HepG2 (cell line): ENCODE measurements around the gene HDGF. TPM values are rescaled to one million over a fixed set of nuclear protein-coding genes. Genes with fewer than 3 reads are reported as not detected.
A peak's percentile ranks its signal among the peaks of the same experiment; 100 is the strongest.

Experiments
- CREB1 ChIP-seq, 2 experiments: fragments of 450-650 bp in 1 of 2; IDR thresholded peaks; 2 replicates each; pipeline ENCODE4 v1.6.1; 2016 to 2017; ENCODE audit warnings: control low read depth in 1 of 2, mild to moderate bottlenecking in 1 of 2, missing compliant biosample characterization in 1 of 2, missing genetic modification characterization in 1 of 2
- DNMT1 ChIP-seq: sonication (generic); formaldehyde crosslinking; IDR thresholded peaks from 2 replicates; pipeline ENCODE4 v1.5.1; 2020; ENCODE audit warnings: mild to moderate bottlenecking, missing genetic modification reagents
- HNF1B ChIP-seq: sonication (generic); formaldehyde crosslinking; IDR thresholded peaks from 2 replicates; pipeline ENCODE4 v1.5.1; 2020; ENCODE audit warnings: mild to moderate bottlenecking, moderate library complexity, missing genetic modification reagents
- HOXA3 ChIP-seq: sonication (generic); formaldehyde crosslinking; IDR thresholded peaks from 2 replicates; pipeline ENCODE4 v1.5.0; 2020; ENCODE audit warnings: missing genetic modification reagents
- HOXA9 ChIP-seq: sonication (generic); formaldehyde crosslinking; IDR thresholded peaks from 2 replicates; pipeline ENCODE4 v1.8.1; 2022; ENCODE audit warnings: missing genetic modification reagents, mild to moderate bottlenecking, moderate library complexity, borderline replicate concordance
- IRF2 ChIP-seq: IDR thresholded peaks from 2 replicates; pipeline ENCODE4 v1.6.1; 2018; ENCODE audit warnings: missing genetic modification reagents, missing compliant biosample characterization
- KLF6 ChIP-seq: IDR thresholded peaks from 2 replicates; pipeline ENCODE4 v1.8.0; 2016; ENCODE audit warnings: missing biosample characterization, missing genetic modification reagents
- RXRA ChIP-seq: sonication (generic); formaldehyde crosslinking; IDR thresholded peaks from 2 replicates; pipeline ENCODE4 v1.5.1; 2020; ENCODE audit warnings: missing genetic modification reagents
- SIN3B ChIP-seq: fragments of 150-350 bp; IDR thresholded peaks from 2 replicates; pipeline ENCODE4 v1.6.1; 2014; ENCODE audit warnings: low read length
- TBP ChIP-seq: sonication (generic); formaldehyde crosslinking; IDR thresholded peaks from 2 replicates; pipeline ENCODE4 v1.5.0; 2020; ENCODE audit warnings: missing genetic modification reagents
- TBX3 ChIP-seq: fragments of 450-650 bp; IDR thresholded peaks from 2 replicates; pipeline ENCODE4 v1.6.1; 2017; ENCODE audit warnings: antibody characterized with exemption, mild to moderate bottlenecking, inconsistent platforms, borderline replicate concordance
- TCF7 ChIP-seq: sonication (generic); IDR thresholded peaks from 2 replicates; pipeline ENCODE4 v1.6.1; 2016; ENCODE audit warnings: antibody characterized with exemption, low read depth
- ZBTB4 ChIP-seq: sonication (generic); formaldehyde crosslinking; IDR thresholded peaks from 2 replicates; pipeline ENCODE4 v1.4.0; 2020; ENCODE audit warnings: missing genetic modification reagents, mild to moderate bottlenecking, borderline replicate concordance
- ZFX ChIP-seq: sonication (generic); formaldehyde crosslinking; IDR thresholded peaks from 2 replicates; pipeline ENCODE4 v1.4.0; 2020; ENCODE audit warnings: mild to moderate bottlenecking, low read depth, missing genetic modification reagents, moderate library complexity
- ZNF772 ChIP-seq: sonication (generic); formaldehyde crosslinking; IDR thresholded peaks from 2 replicates; pipeline ENCODE4 v1.5.0; 2020; ENCODE audit warnings: mild to moderate bottlenecking, missing genetic modification reagents
- ZSCAN29 ChIP-seq: sonication (generic); formaldehyde crosslinking; conservative IDR thresholded peaks from 2 replicates; pipeline ENCODE4 v1.4.0; 2020; ENCODE audit warnings: mild to moderate bottlenecking, missing genetic modification reagents
- ZZZ3 ChIP-seq: sonication (generic); formaldehyde crosslinking; IDR thresholded peaks from 2 replicates; pipeline ENCODE4 v1.4.0; 2020; ENCODE audit warnings: missing genetic modification reagents, mild to moderate bottlenecking, borderline replicate concordance
- polyA plus RNA-seq, 8 experiments: library from polyadenylated mRNA; depleted of rRNA in 3 of 8; stranded (reverse) in 7 of 8; unstranded in 1 of 8; fragments of >200 nt; fragmentation: Illumina TruSeq in 4 of 8; extraction: Trizol in 4 of 8; gene quantifications; 2 replicates each; pipeline versions ENCODE4 v1.2.1 to v1.2.3, GENCODE V29; 2011 to 2016; ENCODE audit warnings: low read depth in 4 of 8, missing spikeins in 1 of 8, mixed read lengths in 1 of 8; ENCODE audit not compliant: insufficient read depth in 1 of 8
- total RNA-seq, 5 experiments: library from RNA; depleted of rRNA; stranded (reverse); fragments of >200 nt; fragmentation: Illumina TruSeq; extraction: Trizol; gene quantifications; 2 replicates each; pipeline ENCODE4 v1.2.3, GENCODE V29; 2016; ENCODE audit warnings: low read depth in 1 of 5
- TF ChIP-seq, protein P1 (sequence below): sonication (generic); formaldehyde crosslinking; IDR thresholded peaks from 2 replicates; pipeline ENCODE4 v1.4.0; 2020; ENCODE audit warnings: low read depth, mild to moderate bottlenecking, missing genetic modification reagents
- TF ChIP-seq, protein P2 (sequence below): sonication (generic); formaldehyde crosslinking; IDR thresholded peaks from 2 replicates; pipeline ENCODE4 v1.4.0; 2020; ENCODE audit warnings: missing genetic modification reagents
- TF ChIP-seq, protein P3 (sequence below): sonication (generic); formaldehyde crosslinking; IDR thresholded peaks from 2 replicates; pipeline ENCODE4 v1.5.0; 2020; ENCODE audit warnings: mild to moderate bottlenecking, missing genetic modification reagents, borderline replicate concordance

The HDGF gene
- total and polyA plus RNA-seq, 2 of the 13 experiments (the other 11 are each of a cell fraction or from before 2014, with no cell fraction given) = 156 to 196 TPM

GRCh38 chr1:156795787-156796186 lies 44.3 kb upstream of the HDGF start (continued):
- TF ChIP-seq SIN3B = no peak
- no peak for TF ChIP-seq HOXA9 (CRISPR knock-in tag)
- 0 out of 2 replicates have a peak, but pooled peaks have one; percentile 53 for TF ChIP-seq HNF1B (CRISPR knock-in tag)
- TF ChIP-seq, protein P1, sequence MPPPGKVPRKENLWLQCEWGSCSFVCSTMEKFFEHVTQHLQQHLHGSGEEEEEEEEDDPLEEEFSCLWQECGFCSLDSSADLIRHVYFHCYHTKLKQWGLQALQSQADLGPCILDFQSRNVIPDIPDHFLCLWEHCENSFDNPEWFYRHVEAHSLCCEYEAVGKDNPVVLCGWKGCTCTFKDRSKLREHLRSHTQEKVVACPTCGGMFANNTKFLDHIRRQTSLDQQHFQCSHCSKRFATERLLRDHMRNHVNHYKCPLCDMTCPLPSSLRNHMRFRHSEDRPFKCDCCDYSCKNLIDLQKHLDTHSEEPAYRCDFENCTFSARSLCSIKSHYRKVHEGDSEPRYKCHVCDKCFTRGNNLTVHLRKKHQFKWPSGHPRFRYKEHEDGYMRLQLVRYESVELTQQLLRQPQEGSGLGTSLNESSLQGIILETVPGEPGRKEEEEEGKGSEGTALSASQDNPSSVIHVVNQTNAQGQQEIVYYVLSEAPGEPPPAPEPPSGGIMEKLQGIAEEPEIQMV (CRISPR knock-in tag) = 0 out of 2 replicates have a peak, but pooled peaks have one; percentile 38
- no peak for TF ChIP-seq ZNF772 (CRISPR knock-in tag)
- TF ChIP-seq IRF2 = peak; percentile 54
- no peak for TF ChIP-seq ZZZ3 (CRISPR knock-in tag)
- peak; percentile 19; the same call in 1 of the 2 replicates for TF ChIP-seq RXRA
- TF ChIP-seq TCF7 = peak; percentile 62
- peak; percentile 44; the same call in 1 of the 2 replicates for TF ChIP-seq HOXA3 (CRISPR knock-in tag)
- no peak for TF ChIP-seq TBP (CRISPR knock-in tag)
- TF ChIP-seq, protein P2, sequence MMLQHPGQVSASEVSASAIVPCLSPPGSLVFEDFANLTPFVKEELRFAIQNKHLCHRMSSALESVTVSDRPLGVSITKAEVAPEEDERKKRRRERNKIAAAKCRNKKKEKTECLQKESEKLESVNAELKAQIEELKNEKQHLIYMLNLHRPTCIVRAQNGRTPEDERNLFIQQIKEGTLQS (CRISPR knock-in tag) = no peak
- TF ChIP-seq ZBTB4 = no peak
- TF ChIP-seq KLF6 (CRISPR knock-in tag) = no peak
- TF ChIP-seq CREB1 (IDR thresholded peaks at IDR 0.05) = no peak
- peak; percentile 30; the same call in 1 of the 2 replicates for TF ChIP-seq CREB1 (CRISPR knock-in tag; IDR thresholded peaks at IDR 0.05)
- TF ChIP-seq DNMT1 (CRISPR knock-in tag) = no peak
- TF ChIP-seq TBX3 = peak; percentile 22; the same call in 1 of the 2 replicates
- TF ChIP-seq ZSCAN29 (CRISPR knock-in tag) = peak; percentile 79; the same call in 1 of the 2 replicates
- TF ChIP-seq, protein P3, sequence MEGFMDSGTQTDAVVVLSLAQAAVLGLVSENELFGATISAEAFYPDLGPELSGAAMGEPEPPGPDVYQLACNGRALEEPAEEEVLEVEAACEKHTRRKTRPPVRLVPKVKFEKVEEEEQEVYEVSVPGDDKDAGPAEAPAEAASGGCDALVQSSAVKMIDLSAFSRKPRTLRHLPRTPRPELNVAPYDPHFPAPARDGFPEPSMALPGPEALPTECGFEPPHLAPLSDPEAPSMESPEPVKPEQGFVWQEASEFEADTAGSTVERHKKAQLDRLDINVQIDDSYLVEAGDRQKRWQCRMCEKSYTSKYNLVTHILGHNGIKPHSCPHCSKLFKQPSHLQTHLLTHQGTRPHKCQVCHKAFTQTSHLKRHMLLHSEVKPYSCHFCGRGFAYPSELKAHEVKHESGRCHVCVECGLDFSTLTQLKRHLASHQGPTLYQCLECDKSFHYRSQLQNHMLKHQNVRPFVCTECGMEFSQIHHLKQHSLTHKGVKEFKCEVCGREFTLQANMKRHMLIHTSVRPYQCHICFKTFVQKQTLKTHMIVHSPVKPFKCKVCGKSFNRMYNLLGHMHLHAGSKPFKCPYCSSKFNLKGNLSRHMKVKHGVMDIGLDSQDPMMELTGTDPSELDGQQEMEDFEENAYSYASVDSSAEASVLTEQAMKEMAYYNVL (CRISPR knock-in tag) = 0 out of 2 replicates have a peak, but pooled peaks have one; percentile 64
- TF ChIP-seq ZFX = peak; percentile 19; the same call in 1 of the 2 replicates
